GM23248 (cell line): ENCODE data around the gene FCN2.

Source experiments
- EZH2 ChIP-seq: fragments of 200-600 bp; sonication (generic); IDR thresholded peaks from 2 replicates; pipeline ENCODE4 v1.6.1; 2018; ENCODE audit warnings: antibody characterized with exemption, mild to moderate bottlenecking; ENCODE audit not compliant: insufficient read depth, poor library complexity, severe bottlenecking
- EZH2phosphoT487 ChIP-seq: fragments of 200-600 bp; sonication (generic); IDR thresholded peaks from 2 replicates; pipeline ENCODE4 v1.6.1; 2018; ENCODE audit warnings: antibody characterized with exemption, moderate library complexity, mild to moderate bottlenecking, low read depth; ENCODE audit not compliant: insufficient read depth

DNA sequence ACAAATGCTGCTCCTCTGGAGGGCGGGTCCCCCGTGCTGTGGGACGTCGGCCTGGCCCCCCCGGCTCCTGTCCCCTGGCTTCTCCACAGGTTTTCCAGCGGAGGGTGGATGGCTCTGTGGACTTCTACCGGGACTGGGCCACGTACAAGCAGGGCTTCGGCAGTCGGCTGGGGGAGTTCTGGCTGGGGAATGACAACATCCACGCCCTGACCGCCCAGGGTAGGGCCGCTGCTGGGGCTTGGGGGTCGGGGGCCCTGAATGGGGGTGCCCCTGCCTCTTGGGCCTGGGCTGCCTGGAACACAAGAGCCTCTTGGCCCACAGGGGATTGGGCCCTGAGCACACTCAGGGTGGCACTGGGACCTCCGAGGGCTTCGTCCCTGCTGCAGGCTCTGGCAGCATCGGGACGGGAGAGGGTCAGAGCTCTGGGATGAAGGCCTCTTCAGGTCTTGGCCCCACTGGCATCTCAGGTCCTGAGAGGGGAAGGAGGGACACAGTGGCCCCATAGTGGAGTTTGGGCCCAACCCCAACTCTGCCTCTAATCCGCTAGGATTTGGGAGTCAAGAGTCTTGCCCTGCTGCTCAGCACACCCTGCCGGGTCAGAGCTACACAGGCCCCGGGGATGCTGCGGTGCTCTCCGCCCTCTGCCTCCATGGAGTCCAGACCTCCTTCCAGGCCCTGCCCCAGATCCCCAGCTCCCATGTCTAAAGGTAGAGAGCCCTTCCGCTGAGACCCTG, 5.2 kb downstream of the FCN2 start:
- no peak for TF ChIP-seq EZH2
- TF ChIP-seq EZH2phosphoT487: no peak
